Activated CD4-positive, alpha-beta T cell treated with anti-CD3 and anti-CD28 coated beads for 36 hours (primary cell): ENCODE data around the gene FGD5. TPM values are rescaled to one million over a fixed set of nuclear protein-coding genes. Genes with fewer than 3 reads are reported as not detected.

Experiments used
- ATAC-seq: fragments of 200-7000 bp; cut with Tn5 transposase; one replicate; pipeline ENCODE4 v1.10.0; 2021; ENCODE audit warnings: mild to moderate bottlenecking, moderate library complexity
- CTCF ChIA-PET: fragments of 350-600 bp; sonication (Branson Sonifier 250); formaldehyde crosslinking; loops from one replicate; lab custom pipeline; 2021; ENCODE audit warnings: antibody characterized with exemption; lab: Charles Lee
- POLR2A ChIA-PET: fragments of 350-600 bp; sonication (Branson Sonifier 250); formaldehyde crosslinking; loops from one replicate; lab custom pipeline; 2021; ENCODE audit warnings: antibody characterized with exemption, inconsistent platforms; lab: Charles Lee
- DNase-seq: peaks from one replicate; pipeline ENCODE4 v3.0.0-alpha.2; 2020
- H3K27ac Mint-ChIP-seq: one replicate; pipeline ENCODE4 v1.8.0; 2021; ENCODE audit warnings: mixed read lengths
- H3K27me3 Mint-ChIP-seq: one replicate; pipeline ENCODE4 v1.8.0; 2021; ENCODE audit warnings: mixed read lengths
- H3K36me3 Mint-ChIP-seq: one replicate; pipeline ENCODE4 v1.8.0; 2021; ENCODE audit warnings: low read depth, mixed read lengths
- H3K4me1 Mint-ChIP-seq: one replicate; pipeline ENCODE4 v1.8.0; 2021; ENCODE audit warnings: mixed read lengths
- H3K4me3 Mint-ChIP-seq: one replicate; pipeline ENCODE4 v1.8.0; 2021; ENCODE audit warnings: mild to moderate bottlenecking, moderate library complexity, mixed read lengths
- H3K9me3 Mint-ChIP-seq: one replicate; pipeline ENCODE4 v1.8.0; 2021; ENCODE audit warnings: low read depth, mixed read lengths
- intact Hi-C, 2 experiments: fragments of 100-400 bp; cut with DNase I in 1 of 2; cut with micrococcal nuclease in 1 of 2; formaldehyde crosslinking; loops; one replicate each; pipeline versions ENCODE4 v1.14.2 to v1.15.1; 2022 to 2024; cut with DNase I, micrococcal nuclease
- total RNA-seq, 2 experiments: library from RNA; stranded (reverse); gene quantifications; one replicate each; pipeline ENCODE4 v1.2.3, GENCODE V29; 2021

FGD5 gene
- total RNA-seq, 2 experiments from 2014 or later, result 0.09 TPM; not detected in 1

DNA sequence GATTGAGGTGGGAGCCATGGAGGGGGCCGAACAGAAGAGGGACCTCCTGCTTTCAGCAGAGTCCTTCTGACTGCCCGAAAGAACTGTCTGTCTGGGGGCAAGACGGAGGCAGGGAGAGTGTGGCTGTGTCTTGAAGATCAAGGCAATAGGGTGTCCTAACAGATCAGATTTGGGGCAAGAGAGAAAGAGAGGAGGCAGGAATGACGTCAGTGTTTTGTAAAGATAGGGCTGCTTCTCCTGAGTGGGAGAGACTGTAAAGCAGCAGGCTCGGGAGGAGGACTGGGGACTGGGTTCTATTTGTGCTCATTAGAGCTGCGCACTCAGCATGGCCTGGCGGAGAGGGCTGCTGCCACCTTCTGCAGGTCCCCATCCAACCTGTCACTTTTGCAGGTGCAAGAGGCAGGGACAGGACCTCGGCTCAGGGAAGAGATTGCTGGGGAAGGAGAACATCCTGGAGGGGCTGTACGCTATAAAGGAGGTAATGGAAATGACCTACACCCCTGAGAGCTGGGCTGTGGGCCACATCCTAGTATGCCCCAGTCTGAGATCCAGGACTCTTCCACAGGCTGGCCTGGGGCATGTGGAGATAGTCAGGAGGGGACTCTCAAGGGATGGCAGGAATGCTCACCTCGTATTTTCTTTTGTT, 29.0 kb upstream of the FGD5 start:
- Mint-ChIP-seq H3K36me3 (no peaks in the 10 kb centered on the region), H3K27ac (no peak overlapping the region), H3K9me3 (no peaks in the 10 kb centered on the region), H3K27me3 (peaks cover 10% of the 10 kb centered on the region), H3K4me1 (no peaks in the 10 kb centered on the region), H3K4me3 (no peak overlapping the region)
- ATAC-seq (no peak), DNase-seq (no peak)
- ChIA-PET POLR2A (no interaction called here), CTCF (interaction anchor here (1.3 to 1.4 kb wide), 2 partner anchors 9 to 133 kb away, joined by 5 to 7 read pairs; no protein-coding TSS in a partner anchor)
- intact Hi-C loops, result no loop called here

DNA sequence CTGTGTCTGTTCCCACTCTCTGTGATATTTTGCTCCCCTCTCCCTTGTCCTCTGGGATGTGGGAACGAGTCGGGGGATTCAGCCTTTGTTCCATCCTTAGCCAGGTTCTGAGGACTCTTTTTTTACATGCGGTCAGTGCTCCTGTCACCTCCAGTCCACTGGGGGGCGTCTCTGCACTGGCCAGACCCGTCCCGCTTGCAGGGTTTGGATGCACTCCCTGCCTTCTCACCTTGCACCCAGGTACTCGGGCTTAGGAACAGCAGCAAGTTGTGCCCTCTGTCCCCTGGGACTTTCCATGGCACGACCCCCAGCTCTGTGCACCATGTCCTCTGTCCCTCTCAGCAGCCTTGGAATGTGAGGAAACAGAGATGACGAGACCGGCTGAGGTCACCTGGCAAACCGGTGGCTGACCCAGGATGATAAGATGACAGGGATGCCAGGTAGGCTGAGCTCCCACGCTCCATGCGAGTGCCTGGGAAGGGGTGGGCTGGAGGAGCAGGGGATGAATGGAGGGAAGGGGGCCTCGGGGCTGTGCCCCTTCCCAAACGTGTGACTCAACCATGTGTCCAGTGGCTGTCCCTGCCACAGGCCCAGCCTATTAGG, 27.3 kb upstream of the FGD5 start:
- CTCF ChIA-PET, result interaction anchor here (0.9 to 1.8 kb wide), 4 partner anchors 130 to 136 kb away, joined by 3 to 14 read pairs (median 4); no protein-coding TSS in a partner anchor
- Mint-ChIP-seq H3K9me3 (no peaks in the 10 kb centered on the region), H3K4me3 (no peak overlapping the region), H3K27ac (no peak overlapping the region), H3K36me3 (no peaks in the 10 kb centered on the region), H3K27me3 (peaks cover 8% of the 10 kb centered on the region), H3K4me1 (no peaks in the 10 kb centered on the region)
- peak; percentile 78 for ATAC-seq
- DNase-seq, result peak; percentile 78
- POLR2A ChIA-PET, result no interaction called here
- intact Hi-C loops, result loop anchor here (1.0 kb wide), 2 partner anchors 124 to 130 kb away; no protein-coding TSS in a partner anchor

DNA sequence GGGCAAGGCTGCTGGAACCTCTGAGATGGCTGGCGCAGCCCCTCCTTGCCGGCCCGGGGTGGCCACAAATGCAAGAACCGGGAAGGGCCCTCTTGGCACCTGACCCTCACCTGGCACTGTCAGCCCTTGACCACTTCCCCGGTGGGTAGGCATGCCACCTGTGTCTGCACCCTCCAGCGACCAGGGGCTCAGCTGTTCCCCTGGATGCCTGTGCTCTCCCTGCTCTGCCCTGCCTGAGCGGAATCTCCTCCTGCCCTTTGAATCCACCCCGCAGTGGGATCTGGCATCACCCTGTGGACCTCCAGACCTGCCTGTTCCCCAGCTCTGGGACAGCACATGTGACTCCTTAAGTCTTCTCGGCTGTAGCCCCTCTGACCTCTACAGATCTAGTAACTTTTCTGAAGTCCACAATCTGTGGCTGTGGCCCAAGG, 26.1 kb upstream of the FGD5 start:
- peaks cover 8% of the 10 kb centered on the region for H3K27me3 Mint-ChIP-seq
- POLR2A ChIA-PET, result no interaction called here
- H3K4me3 Mint-ChIP-seq, result no peak overlapping the region
- CTCF ChIA-PET, result no interaction called here
- H3K9me3 Mint-ChIP-seq, result no peaks in the 10 kb centered on the region
- no peaks in the 10 kb centered on the region for H3K36me3 Mint-ChIP-seq
- no peak overlapping the region for H3K27ac Mint-ChIP-seq
- intact Hi-C loops, result no loop called here
- no peaks in the 10 kb centered on the region for H3K4me1 Mint-ChIP-seq
- no peak for ATAC-seq
- DNase-seq, result no peak

GRCh38 chr3:14793126-14793857, 25.5 kb upstream of the FGD5 start:
- H3K36me3 Mint-ChIP-seq, result no peaks in the 10 kb centered on the region
- CTCF ChIA-PET, result interaction anchor here (2.0 kb wide), 1 partner anchor 128 kb away, joined by 8 read pairs; no protein-coding TSS in a partner anchor
- POLR2A ChIA-PET, result no interaction called here
- H3K4me1 Mint-ChIP-seq, result no peaks in the 10 kb centered on the region
- no peak overlapping the region for H3K27ac Mint-ChIP-seq
- H3K9me3 Mint-ChIP-seq, result no peaks in the 10 kb centered on the region
- H3K27me3 Mint-ChIP-seq, result peaks cover 8% of the 10 kb centered on the region
- no peak overlapping the region for H3K4me3 Mint-ChIP-seq
- ATAC-seq (no peak), DNase-seq (no peak)
- intact Hi-C loops, result no loop called here

GRCh38 chr3:14793858-14794234, 24.9 kb upstream of the FGD5 start:
- ChIA-PET POLR2A (no interaction called here), CTCF (interaction anchor here (2.0 kb wide), 1 partner anchor 127 kb away, joined by 8 read pairs; no protein-coding TSS in a partner anchor)
- no peaks in the 10 kb centered on the region for H3K9me3 Mint-ChIP-seq
- no peak for ATAC-seq
- DNase-seq, result no peak
- no peak overlapping the region for H3K27ac Mint-ChIP-seq
- H3K27me3 Mint-ChIP-seq, result peaks cover 8% of the 10 kb centered on the region
- H3K36me3 Mint-ChIP-seq, result no peaks in the 10 kb centered on the region
- intact Hi-C loops, result no loop called here
- no peaks in the 10 kb centered on the region for H3K4me1 Mint-ChIP-seq
- H3K4me3 Mint-ChIP-seq, result no peak overlapping the region

DNA sequence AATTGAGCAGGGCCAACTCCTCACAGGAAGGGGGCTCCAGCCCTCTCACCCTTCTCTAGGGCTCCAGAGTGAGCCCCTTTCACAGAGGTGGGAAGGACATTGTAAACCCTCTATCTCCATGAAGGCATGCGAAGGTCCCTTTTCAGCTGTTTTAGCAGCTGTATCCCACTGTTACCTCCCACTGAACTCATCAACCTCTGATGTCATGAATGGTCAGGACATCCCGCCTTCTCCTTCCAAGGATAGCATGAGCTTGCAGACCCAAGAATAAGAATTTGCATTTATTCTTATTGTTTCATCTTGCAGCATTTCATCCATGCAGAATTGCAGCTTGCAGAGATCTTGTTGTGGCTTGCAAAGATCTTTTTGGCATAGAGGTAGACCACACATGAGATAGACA, 24.3 kb upstream of the FGD5 start:
- Mint-ChIP-seq H3K4me3 (no peak overlapping the region), H3K4me1 (no peaks in the 10 kb centered on the region), H3K36me3 (no peaks in the 10 kb centered on the region), H3K9me3 (no peaks in the 10 kb centered on the region), H3K27ac (no peak overlapping the region), H3K27me3 (peaks cover 8% of the 10 kb centered on the region)
- ATAC-seq, result no peak
- intact Hi-C loops, result no loop called here
- POLR2A ChIA-PET, result no interaction called here
- DNase-seq, result no peak
- CTCF ChIA-PET, result interaction anchor here (2.0 kb wide), 1 partner anchor 127 kb away, joined by 8 read pairs; no protein-coding TSS in a partner anchor

- Mint-ChIP-seq H3K4me1 (no peaks in the 10 kb centered on the region), H3K27ac (no peak overlapping the region), H3K9me3 (no peaks in the 10 kb centered on the region), H3K4me3 (no peak overlapping the region), H3K36me3 (no peaks in the 10 kb centered on the region), H3K27me3 (peaks cover 4% of the 10 kb centered on the region)
- CTCF ChIA-PET, result interaction anchor here (0.7 kb wide), 2 partner anchors 129 to 286 kb away, joined by 3 to 4 read pairs; no protein-coding TSS in a partner anchor
- no peak for ATAC-seq
- no peak for DNase-seq
- intact Hi-C loops, result no loop called here
- POLR2A ChIA-PET, result no interaction called here
Measured at GRCh38 chr3:14795996-14796395, 22.8 kb upstream of the FGD5 start.

DNA sequence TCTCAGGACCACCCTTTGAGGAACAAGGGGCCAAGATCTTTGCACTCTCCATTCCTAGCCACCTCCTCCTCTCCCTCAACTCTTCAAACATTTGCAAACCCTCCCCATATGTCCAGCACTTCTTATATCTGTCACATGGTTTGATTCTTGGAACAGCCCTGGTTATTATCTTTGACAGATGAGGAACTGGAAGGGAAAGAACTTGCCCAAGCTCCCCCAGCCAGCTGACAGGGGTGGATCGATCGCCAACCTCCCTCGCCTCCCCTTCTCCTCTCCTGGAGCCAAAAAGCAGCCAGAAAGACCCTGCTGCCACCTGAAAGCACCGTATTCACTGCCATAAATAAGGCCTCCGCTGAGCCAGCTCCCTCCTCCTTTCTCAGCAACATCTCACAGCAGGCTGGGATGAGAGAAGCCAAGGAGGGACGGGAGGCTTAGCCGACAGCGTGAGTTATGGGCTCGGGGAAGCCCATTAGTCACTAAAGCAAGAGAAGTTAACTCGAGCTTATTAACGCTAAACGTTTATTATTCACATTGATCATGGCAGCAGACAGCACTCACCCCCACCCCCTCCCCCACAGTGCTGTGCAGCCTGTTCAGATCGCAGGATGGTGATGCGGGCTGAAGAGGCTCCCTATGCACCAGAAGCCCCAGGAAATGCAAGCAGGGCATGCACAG, 22.2 kb upstream of the FGD5 start:
- intact Hi-C loops, result no loop called here
- H3K27me3 Mint-ChIP-seq, result peaks cover under 1% of the 10 kb centered on the region
- ChIA-PET POLR2A (no interaction called here), CTCF (interaction anchor here (0.6 kb wide), 1 partner anchor 418 kb away, joined by 3 read pairs; no protein-coding TSS in a partner anchor)
- no peaks in the 10 kb centered on the region for H3K36me3 Mint-ChIP-seq
- H3K9me3 Mint-ChIP-seq, result no peaks in the 10 kb centered on the region
- no peak for ATAC-seq
- no peak for DNase-seq
- no peaks in the 10 kb centered on the region for H3K4me1 Mint-ChIP-seq
- H3K27ac Mint-ChIP-seq, result no peak overlapping the region
- H3K4me3 Mint-ChIP-seq, result no peak overlapping the region

GRCh38 chr3:14797731-14798130, 21.0 kb upstream of the FGD5 start:
- DNase-seq (no peak), ATAC-seq (no peak)
- CTCF ChIA-PET, result no interaction called here
- POLR2A ChIA-PET, result no interaction called here
- intact Hi-C loops, result no loop called here
- Mint-ChIP-seq H3K4me1 (no peaks in the 10 kb centered on the region), H3K27ac (no peak overlapping the region), H3K27me3 (no peaks in the 10 kb centered on the region), H3K36me3 (no peaks in the 10 kb centered on the region), H3K9me3 (no peaks in the 10 kb centered on the region), H3K4me3 (no peak overlapping the region)

DNA sequence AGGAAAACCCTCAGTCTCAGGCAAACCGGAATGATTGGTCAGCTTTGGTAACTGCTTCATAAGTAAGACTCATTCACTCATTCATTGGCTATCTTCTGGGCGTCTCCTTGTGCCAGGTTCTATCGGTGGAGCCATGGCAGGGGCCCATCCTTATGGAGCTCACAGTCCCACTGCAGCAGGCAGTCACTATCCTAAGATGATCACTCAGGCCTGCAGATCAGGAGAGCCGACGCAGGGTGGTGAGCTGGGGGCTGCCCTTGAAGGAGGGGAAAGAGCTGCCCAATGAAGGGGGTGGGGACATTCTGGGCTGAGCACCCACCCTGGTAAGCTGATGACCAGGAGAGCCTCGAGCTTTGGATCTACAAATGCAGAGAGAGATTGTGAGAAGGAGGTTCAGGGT, 20.5 kb upstream of the FGD5 start:
- Mint-ChIP-seq H3K27me3 (no peaks in the 10 kb centered on the region), H3K27ac (no peak overlapping the region), H3K4me1 (no peaks in the 10 kb centered on the region), H3K9me3 (no peaks in the 10 kb centered on the region), H3K4me3 (no peak overlapping the region), H3K36me3 (no peaks in the 10 kb centered on the region)
- DNase-seq (no peak), ATAC-seq (no peak)
- ChIA-PET POLR2A (no interaction called here), CTCF (no interaction called here)
- intact Hi-C loops, result no loop called here

- POLR2A ChIA-PET, result no interaction called here
- Mint-ChIP-seq H3K36me3 (no peaks in the 10 kb centered on the region), H3K4me3 (no peak overlapping the region), H3K9me3 (no peaks in the 10 kb centered on the region), H3K27ac (no peak overlapping the region), H3K27me3 (peaks cover 2% of the 10 kb centered on the region), H3K4me1 (no peaks in the 10 kb centered on the region)
- CTCF ChIA-PET, result interaction anchor here (0.6 kb wide), 1 partner anchor 19 kb away, joined by 3 read pairs; no protein-coding TSS in a partner anchor
- DNase-seq (no peak), ATAC-seq (no peak)
- intact Hi-C loops, result no loop called here
Measured at GRCh38 chr3:14799146-14799545, 19.6 kb upstream of the FGD5 start.
